Measurements from ENCODE around the gene NEURL1.

- no peak for TF ChIP-seq CTCF (IDR thresholded peaks at IDR 0.05)
- TF ChIP-seq POLR2A (IDR thresholded peaks at IDR 0.05; ENCODE audit: low read depth) = no peak
Measured at GRCh38 chr10:103454026-103454425, 39.5 kb upstream of the NEURL1 start.

Data from esophagus muscularis mucosa (tissue), 3 donors.